Pancreas (tissue), 10 donors: ENCODE measurements around the gene GPR157. TPM values are rescaled to one million over a fixed set of nuclear protein-coding genes. Genes with fewer than 3 reads are reported as not detected.

Experiments
- ATAC-seq, 4 donors: fragments of 200-7000 bp; cut with Tn5 transposase; one replicate each; pipeline versions ENCODE4 v1.8.0 to v1.9.1; 2020; ENCODE audit warnings: mild to moderate bottlenecking in 4 of 4, moderate library complexity in 4 of 4
- DNase-seq, 6 donors: peaks; one replicate each; pipeline ENCODE4 v3.0.0-alpha.2; 2020
- FAIRE-seq: peaks from 2 replicates; lab custom pipeline; 2012; peaks lifted over from hg19 to GRCh38; lab: Jason Lieb, UNC
- H3K27ac ChIP-seq, 4 donors: fragments of 200-600 bp; sonication (generic); 1 replicate in 3 of 4; 2 replicates in 1 of 4; pipeline versions ENCODE4 v1.5.0 to v1.8.0; 2020
- H3K27me3 ChIP-seq, 4 donors: fragments of 200-600 bp; one replicate each; pipeline ENCODE4 v1.8.0; 2021
- H3K36me3 ChIP-seq, 3 donors: fragments of 200-600 bp; sonication (generic) in 1 of 3; one replicate each; pipeline versions ENCODE4 v1.5.0 to v1.8.0; 2020 to 2021
- H3K4me1 ChIP-seq, 3 donors: fragments of 200-600 bp; one replicate each; pipeline ENCODE4 v1.8.0; 2021
- H3K4me3 ChIP-seq, 4 donors: fragments of 200-600 bp; sonication (generic) in 2 of 4; one replicate each; pipeline versions ENCODE4 v1.5.0 to v1.8.0; 2020 to 2021
- H3K9me3 ChIP-seq, 4 donors: fragments of 200-600 bp; one replicate each; pipeline ENCODE4 v1.8.0; 2021
- WGBS, 2 donors: extraction: QIAGEN DNeasy Blood & Tissue Kit; methylation state at CpG; one replicate each; pipeline ENCODE4 v1.1.7; 2013; 5-methylcytosine and 5-hydroxymethylcytosine counted together
- intact Hi-C, 3 donors: fragments of 100-400 bp; cut with DNase I; formaldehyde crosslinking; loops; one replicate each; pipeline versions ENCODE4 v1.11.1 to v1.14.2; 2022
- polyA plus RNA-seq, 2 donors: library from polyadenylated mRNA; stranded (reverse); fragments of 200-250 nt; gene quantifications; one replicate each; pipeline ENCODE4 v1.2.3, GENCODE V29; 2013
- total RNA-seq, 6 donors: library from RNA; stranded (reverse); fragmentation: NEBNext Ultra II Directional in 4 of 6; extraction: Animal tissue kit (Norgen Biotek cat#: 25700) in 4 of 6; gene quantifications; one replicate each; pipeline versions ENCODE4 v1.2.1 to v1.2.4, GENCODE V29; 2021 to 2023
- TF ChIP-seq, protein P1 (sequence below), 4 donors: fragments of 200-600 bp; sonication (generic) in 3 of 4; IDR thresholded peaks; one replicate each; pipeline versions ENCODE4 v1.5.0 to v1.8.0; 2021; ENCODE audit warnings: antibody characterized with exemption in 4 of 4
- donor health status: healthy with polysubstance abuse.
- donor health status: DM: no; HTN: no; CAD: no; lungs with moderate emphysema.
- donor health status: DM: no; HTN: no; CAD: no.
- donor health status: control.
- donor health status: control.
- donor health status: Bipolar disorder and iron deficiency.
- donor health status: DM: yes; HTN: yes; CAD: no.
- donor health status: DM: no; HTN: no; CAD: no.
- donor health status: DM: no; HTN: no; CAD: no.
- donor health status: DM: yes; HTN: yes; CAD: no.

GPR157 gene
- total and polyA plus RNA-seq, 8 donors, result 2.1 to 6.2 (median 5.0) TPM

DNA sequence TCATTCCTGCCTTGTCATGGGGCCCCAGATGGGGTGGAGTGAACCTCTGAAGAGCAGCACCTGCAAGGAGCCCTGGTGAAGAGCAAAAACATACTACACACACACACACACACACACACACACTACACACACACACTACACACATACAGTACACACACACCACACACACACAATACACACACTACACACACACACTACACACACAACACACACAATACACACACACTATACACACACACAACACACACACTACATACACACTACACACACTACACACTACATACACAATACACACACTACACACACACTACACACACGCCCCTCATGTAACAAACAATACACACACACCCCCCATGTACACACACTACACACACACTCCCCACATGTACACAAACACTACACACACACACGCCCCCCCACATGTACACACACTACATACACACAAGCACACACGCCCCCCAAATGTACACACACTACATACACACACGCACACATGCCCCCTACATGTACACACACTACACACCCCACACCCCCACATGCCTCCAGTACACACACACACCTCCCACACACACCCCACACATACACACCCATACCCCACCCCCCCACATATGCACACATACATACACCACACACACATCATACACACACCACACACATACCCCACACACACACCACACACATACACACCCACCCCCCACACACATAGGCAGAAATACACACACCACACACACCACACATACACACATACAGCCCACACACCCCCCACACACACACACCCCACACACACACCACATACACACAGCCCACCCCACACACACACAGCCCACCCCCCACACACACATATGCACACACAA, 68.8 kb downstream of the GPR157 start:
- TF ChIP-seq, protein P1, sequence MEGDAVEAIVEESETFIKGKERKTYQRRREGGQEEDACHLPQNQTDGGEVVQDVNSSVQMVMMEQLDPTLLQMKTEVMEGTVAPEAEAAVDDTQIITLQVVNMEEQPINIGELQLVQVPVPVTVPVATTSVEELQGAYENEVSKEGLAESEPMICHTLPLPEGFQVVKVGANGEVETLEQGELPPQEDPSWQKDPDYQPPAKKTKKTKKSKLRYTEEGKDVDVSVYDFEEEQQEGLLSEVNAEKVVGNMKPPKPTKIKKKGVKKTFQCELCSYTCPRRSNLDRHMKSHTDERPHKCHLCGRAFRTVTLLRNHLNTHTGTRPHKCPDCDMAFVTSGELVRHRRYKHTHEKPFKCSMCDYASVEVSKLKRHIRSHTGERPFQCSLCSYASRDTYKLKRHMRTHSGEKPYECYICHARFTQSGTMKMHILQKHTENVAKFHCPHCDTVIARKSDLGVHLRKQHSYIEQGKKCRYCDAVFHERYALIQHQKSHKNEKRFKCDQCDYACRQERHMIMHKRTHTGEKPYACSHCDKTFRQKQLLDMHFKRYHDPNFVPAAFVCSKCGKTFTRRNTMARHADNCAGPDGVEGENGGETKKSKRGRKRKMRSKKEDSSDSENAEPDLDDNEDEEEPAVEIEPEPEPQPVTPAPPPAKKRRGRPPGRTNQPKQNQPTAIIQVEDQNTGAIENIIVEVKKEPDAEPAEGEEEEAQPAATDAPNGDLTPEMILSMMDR (IDR thresholded peaks at IDR 0.05), result no peak
- Histone ChIP-seq H3K9me3 (no peaks in the 10 kb centered on the region), H3K36me3 (no peaks in the 10 kb centered on the region), H3K27me3 (no peaks in the 10 kb centered on the region), H3K27ac (no peak overlapping the region), H3K4me3 (no peak overlapping the region), H3K4me1 (no peaks in the 10 kb centered on the region)
- no peak for ATAC-seq
- intact Hi-C loops, result no loop called here
- DNase-seq, result no peak
- 59 to 74% methylated on average over 4 of the region's 4 CpGs for WGBS, 2 donors
- FAIRE-seq, result no peak

DNA sequence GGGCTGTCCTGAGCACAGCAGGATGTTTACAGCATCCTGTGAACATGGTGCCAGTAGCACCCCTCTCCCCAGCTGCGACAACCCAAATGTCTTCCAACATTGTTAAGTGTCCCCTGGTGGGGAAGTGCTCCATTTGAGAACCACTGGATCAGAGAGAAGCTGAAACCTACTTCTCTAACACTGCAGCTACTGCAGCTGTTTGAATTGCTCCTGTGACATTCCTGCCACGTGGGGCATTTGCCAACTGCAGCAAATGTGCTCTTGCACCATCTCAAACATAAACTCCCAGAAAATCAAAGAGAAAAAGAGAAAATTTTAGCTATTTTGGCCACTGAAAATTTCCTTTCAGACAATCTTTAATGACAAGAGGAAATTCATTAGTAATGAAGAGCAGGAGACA, 70.4 kb downstream of the GPR157 start:
- H3K36me3 ChIP-seq, result no peaks in the 10 kb centered on the region
- H3K9me3 ChIP-seq, result no peaks in the 10 kb centered on the region
- intact Hi-C loops, result no loop called here
- no peak overlapping the region for H3K4me3 ChIP-seq
- H3K4me1 ChIP-seq, result no peaks in the 10 kb centered on the region
- H3K27me3 ChIP-seq, result no peaks in the 10 kb centered on the region
- ATAC-seq (no peak), FAIRE-seq (no peak), DNase-seq (no peak)
- H3K27ac ChIP-seq, result no peak overlapping the region
- TF ChIP-seq, protein P1 (IDR thresholded peaks at IDR 0.05), result peak in 1 of 4 donors; percentile 6
- 55 to 64% methylated on average over 2 of the region's 2 CpGs for WGBS, 2 donors

DNA sequence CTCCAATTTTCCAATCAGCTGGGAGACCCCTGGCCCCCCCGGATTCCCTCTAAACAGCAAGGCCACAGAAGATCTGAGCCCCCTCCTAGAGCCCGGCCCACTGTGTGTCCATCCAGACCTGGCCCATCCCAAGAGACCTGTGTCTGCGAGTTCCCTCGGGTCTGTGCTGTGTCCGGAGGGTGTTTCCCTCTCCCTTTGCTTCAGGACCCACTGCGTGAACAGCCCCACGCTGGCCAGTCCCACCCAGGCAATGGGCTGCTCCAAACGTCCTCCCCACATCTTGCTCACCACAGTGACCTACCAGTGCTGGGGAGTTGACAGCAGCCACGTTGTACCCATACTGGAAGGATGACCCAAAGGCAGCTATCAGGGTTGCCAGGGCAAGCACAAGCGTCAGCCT, 71.1 kb downstream of the GPR157 start:
- TF ChIP-seq, protein P1 (IDR thresholded peaks at IDR 0.05), result no peak
- H3K27ac ChIP-seq, result no peak overlapping the region
- H3K9me3 ChIP-seq, result no peaks in the 10 kb centered on the region
- no peak overlapping the region for H3K4me3 ChIP-seq
- ATAC-seq, result no peak
- no peak for DNase-seq
- H3K36me3 ChIP-seq, result no peaks in the 10 kb centered on the region
- 69 to 77% methylated on average over 10 of the region's 10 CpGs for WGBS, 2 donors
- intact Hi-C loops, result no loop called here
- H3K4me1 ChIP-seq, result no peaks in the 10 kb centered on the region
- no peaks in the 10 kb centered on the region for H3K27me3 ChIP-seq
- FAIRE-seq, result no peak

DNA sequence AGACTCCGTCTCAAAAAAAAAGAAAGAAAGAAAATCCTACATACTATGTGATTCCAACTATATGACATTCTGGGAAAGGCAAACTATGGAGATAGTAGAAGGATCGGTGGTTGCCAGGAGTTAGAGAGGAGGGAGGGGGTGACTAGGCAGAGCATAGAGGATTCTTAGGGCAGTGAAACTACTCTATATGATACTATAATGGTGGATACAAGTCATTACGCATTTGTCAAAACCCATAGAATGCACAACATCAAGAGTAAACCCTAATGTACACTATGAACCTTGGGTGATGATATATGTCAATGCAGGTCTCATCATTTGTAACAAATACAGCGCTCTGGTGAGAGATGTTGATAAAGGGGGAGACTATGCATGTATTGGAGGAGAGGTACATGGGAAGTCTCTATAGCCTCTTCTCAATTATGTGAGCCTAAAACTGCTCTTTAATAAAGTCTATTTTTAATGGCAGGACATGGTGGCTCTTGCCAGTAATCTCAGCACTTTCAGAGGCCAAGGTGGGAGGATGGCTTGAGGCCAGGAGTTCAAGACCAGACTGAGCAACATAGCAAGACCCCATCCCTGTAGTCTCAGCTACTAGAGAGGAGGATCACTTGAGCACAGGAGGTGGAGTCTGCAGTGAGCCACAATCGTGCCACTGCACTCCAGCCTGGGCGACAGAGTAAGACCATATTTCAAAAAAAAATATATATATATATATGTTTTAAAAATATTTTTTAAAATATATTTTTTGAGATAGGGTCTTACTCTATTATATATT, 76.4 kb downstream of the GPR157 start:
- DNase-seq, result no peak
- no peaks in the 10 kb centered on the region for H3K9me3 ChIP-seq
- no peak for ATAC-seq
- no peaks in the 10 kb centered on the region for H3K27me3 ChIP-seq
- WGBS, 2 donors, result 87 to 91% methylated on average over 6 of the region's 6 CpGs
- H3K27ac ChIP-seq, result no peak overlapping the region
- intact Hi-C loops, result no loop called here
- no peak for FAIRE-seq
- TF ChIP-seq, protein P1 (IDR thresholded peaks at IDR 0.05), result no peak
- no peak overlapping the region for H3K4me3 ChIP-seq
- no peaks in the 10 kb centered on the region for H3K4me1 ChIP-seq
- H3K36me3 ChIP-seq, result no peaks in the 10 kb centered on the region
